GM19240 (cell line): ENCODE results near the gene GRM7.

Source experiments
- DNase-seq: peaks from one replicate; pipeline ENCODE4 v3.0.0; 2011; ENCODE audit warnings: low spot score; ENCODE audit not compliant: insufficient read length

GRM7 gene

DNA sequence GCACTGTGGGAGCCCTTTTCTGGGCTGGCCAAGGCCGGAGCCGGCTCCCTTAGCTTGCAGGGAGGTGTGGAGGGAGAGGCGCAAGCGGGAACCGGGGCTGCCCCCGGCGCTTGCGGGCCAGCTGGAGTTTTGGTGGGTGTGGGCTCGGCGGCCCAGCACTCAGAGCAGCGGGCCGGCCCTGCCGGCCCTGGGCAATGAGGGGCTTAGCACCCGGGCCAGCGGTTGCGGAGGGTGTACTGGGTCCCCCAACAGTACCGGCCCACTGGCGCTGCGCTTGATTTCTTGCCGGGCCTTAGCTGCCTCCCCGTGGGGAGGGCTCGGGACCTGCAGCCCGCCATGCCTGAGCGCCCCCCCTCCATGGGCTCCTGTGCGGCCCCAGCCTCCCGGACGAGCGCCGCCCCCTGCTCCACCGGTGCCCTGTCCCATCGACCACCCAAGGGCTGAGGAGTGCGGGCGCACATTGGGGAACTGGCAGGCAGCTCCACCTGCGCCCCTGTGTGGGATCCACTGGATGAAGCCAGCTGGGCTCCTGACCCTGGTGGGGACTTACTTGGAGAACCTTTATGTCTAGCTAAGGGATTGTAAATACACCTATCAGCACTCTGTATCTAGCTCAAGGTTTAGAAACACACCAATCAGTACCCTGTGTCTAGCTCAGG lies 707.7 kb downstream of the GRM7 start:
- DNase-seq = no peak

DNA sequence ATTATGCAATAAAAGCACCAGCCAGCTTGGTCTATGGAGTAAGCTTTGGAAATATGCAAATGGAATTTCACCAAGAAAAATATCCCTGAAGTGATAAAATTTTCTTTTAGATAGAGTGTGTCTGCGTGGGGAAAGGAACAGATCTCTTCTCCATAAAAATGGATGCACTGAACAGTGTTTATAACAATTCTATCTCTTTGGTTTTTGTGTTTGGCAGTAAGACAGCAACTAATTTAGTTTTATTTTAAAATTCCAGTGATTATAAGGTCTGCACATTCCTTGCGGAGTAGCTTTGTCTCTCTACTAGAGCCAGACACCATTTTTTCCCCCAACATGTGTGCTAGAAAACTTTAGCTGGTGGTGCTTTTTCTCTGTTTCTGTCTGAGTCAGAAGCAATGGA lies 712.4 kb downstream of the GRM7 start:
- no peak for DNase-seq

DNA sequence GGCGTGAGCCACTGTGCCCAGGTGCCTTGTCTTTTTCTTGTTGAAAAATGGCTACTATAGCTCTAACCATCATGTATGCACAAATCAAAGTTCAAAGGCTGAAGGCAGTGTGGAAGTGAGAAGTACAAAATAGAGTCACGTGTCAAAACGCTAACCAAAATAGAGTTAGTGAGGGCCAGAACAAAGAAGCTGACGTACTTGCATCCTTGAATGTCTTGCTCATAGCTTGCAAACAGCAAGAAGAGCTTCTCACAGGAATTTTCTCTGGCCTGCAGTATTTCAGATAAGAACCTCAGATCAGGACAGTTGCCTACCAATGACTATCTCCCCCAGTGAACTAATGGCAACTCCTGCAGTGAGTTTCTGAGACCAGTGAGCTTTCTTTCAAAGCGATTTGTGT lies 713.5 kb downstream of the GRM7 start:
- no peak for DNase-seq

DNA sequence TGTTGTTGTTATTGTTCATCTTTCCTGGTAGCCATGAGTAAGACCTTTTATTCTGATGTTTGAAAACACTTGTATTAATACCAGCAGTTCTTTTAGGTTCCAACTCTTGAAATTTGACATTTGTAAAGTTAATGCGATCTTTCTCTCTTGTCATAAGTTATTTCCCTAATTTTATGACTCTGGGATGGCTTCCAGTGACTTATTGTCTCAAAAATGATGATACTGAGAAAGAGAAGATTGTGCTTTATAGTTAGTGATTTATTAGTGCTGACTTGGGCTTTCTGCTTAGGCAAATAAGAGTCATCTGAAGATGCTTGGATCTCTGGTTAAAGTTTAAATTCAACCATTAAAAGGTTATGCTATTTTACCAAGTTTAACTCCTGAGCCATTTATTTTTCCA lies 715.2 kb downstream of the GRM7 start:
- no peak for DNase-seq

DNA sequence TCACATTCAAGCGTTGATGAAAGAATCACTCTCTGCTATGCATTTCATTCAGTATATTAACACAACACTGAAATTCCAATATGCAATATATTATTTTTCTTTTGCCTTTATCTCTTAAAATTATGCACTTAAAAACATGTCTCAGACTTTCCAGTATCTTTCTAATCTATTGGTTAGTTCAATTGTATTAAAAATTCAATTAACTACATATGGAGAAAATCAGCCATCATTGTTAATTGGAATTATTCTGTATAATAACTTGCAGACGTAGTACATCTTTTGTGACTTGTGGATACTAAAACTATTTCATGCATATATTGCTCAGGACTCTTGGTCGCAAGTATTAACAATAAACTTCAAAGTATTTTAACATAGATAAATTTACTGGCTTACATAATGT lies 715.6 kb downstream of the GRM7 start:
- no peak for DNase-seq

DNA sequence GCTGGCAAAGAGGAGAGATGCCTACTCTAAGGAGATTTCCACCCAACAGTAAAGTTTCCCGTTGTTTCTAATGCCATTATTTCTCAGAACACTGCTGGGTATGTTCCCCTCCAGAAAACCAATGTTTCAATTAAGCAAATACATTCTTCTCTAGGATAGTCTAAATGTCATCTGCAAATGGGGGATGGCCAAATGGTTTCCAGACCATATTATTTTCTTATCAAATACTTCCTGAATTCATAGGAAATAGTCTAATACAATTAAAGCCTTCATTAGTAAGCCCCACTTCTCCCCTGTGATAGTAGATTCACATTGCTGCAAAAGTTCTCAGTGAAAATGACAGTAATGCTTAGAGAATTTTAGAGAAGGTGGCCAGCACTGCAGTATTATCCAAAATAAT lies 716.6 kb downstream of the GRM7 start:
- no peak for DNase-seq

DNA sequence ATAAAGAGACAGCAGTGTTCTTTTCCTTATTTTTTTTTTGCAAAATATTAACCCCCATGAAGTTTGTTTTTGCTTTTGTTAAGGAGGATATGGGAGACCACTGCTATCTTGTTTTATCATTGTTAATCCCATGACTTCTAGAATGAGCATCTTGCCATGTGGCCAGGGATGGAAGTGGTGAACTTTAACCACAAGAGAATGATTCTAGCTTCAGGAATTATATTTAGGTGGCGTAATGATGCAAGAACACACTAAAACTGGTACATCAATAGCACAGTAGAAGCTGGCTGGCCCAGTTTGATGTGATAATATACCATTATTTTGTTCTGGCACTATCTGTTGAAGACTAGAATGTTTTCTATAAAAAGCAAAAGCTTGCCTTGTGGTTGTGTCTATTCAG lies 720.9 kb downstream of the GRM7 start:
- no peak for DNase-seq

DNA sequence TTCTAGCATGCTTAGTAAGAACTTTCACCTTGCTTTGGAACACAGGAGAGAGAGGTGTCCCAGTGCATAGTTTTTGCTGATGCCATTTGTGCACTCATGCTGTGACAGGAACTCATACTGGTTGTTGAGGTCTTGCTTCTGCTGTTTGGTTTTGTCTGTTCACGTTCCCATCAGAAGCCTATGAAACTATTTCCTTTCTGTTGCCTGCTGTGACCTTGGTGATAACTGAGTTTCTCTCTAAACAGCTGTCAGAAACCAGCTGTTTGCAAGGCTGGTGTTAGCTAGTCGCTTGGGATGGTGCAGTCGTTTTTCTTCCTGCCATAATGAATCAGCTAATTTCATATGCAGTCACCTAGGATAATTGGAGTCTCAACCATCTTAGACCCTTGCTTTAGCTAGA lies 724.1 kb downstream of the GRM7 start:
- no peak for DNase-seq

DNA sequence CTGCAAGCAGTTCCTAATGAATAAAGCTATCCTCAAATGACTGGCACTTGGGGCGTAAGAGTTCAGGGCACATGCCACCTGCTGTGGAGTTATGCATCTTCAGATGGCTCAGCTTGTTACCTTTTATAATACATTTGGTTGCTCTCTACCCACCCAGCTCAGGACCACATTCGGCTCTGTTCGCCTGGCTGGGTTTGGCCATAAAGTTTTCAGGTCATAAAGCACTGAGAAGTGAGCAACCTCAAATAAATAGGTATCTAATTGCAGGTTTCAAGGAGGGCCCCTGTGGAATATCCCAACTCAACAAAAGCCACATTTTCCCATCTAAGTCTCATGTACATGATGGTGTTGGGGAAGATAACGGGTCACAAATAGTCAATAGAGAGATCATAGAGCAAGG lies 727.3 kb downstream of the GRM7 start:
- DNase-seq = no peak

DNA sequence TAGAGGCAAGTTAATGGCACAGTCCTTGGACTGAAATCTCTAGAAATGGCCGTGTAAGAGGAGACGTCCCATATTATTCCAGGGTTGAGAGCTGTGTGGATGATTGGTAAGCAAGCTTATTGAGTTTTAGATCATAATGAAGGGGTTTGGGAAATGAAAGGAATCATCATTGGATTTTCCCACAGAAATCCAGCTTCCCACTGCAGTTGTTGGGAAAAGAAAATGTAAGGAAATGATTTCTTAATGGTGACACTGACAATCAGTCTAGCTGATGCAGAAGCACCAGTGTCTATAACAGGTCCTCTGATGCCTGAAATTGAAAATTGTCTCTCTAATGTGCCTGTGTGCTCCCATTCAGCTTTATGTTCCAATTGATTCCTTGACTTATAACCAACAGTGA lies 728.6 kb downstream of the GRM7 start:
- DNase-seq = no peak

DNA sequence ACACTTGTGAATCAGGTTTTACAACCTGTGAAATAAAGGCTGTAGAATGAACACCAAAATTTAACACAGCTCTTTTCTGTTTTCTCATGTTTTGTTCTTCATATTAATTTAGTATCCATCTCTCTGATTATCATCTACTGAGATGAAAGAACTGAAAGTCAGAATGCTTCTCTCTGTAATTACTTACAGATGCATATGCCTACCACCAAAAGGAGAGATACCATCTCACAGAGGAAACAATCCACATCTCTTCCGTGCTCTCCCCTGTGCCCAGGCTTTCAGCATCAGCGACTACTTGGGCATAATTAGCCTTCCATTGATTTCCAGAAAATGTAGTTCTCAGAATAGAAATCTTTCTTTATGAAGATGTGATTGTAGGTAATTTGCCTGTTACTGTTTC lies 741.4 kb downstream of the GRM7 start:
- no peak for DNase-seq

DNA sequence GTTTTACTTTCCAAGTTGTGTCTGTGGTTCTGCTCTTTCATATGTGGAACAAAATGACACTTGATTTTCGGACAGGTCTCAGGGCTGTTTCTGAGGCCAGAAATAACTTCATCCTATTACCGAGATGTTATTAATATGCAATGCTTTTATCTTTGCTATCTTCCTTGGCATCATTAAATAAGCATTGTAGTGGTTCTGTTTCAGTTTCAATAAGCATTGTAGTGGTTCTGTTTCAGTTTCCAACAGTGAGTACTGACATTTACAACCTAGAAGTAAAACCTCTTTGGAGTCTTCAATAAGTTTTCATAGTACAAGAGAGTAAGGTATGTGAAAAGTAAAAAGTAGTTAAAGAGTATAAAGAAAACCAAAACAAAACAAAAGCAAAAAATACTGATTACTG lies 746.2 kb downstream of the GRM7 start:
- no peak for DNase-seq

DNA sequence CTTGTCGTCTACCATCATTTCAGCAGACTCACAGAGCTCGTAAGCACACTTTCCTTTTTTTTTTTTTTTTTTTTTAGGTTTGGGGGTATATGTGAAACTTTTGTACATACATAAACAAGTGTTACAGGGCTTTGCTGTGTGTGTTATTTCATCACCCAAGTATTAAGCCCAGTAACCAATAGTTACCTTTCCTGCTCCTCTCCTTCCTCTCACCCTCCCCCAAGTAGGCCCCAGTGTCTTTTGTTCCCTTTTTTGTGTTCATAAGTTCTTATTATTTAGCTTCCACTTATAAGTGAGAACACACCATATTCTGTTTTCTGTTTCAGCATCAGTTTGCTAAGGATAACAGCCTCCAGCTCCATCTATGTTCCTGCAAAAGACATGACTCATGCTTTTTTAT lies 746.8 kb downstream of the GRM7 start:
- DNase-seq = no peak

DNA sequence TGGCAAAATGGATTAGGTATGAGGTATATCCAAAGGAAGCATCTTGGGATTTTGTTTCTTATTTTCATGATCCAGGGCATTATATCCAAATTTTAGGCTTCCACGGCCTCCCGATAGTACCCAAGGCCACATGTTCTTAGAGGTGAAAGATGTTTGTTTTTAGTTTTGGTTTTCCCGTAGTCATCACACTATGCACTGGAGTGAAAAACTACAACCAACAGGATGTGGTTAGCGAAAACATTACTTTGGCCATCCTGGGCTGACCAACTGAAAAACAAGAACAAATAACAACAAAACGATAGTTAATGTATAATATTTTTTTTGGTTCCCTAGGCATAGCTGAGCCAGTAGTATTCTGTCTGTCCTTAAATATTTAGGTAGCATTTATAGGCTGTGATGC lies 749.7 kb downstream of the GRM7 start:
- no peak for DNase-seq

DNA sequence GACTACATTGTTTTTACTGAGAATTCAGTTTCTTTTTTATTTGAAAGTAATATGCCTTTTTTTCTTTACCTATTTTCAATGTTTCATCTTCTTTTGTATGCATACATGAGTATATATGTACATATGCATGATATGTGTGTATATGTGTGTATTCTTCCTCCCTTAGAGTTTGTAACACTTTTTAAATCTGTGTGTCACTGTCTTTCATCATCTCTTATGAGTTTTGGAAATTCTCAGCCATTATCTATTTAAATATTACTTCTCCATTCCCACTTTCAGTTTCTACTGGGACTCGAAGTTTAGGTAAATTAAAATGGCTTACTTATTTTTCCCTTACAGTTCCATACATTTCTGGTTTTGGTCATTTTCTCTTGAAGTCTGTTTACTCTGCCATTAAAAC lies 754.1 kb downstream of the GRM7 start:
- no peak for DNase-seq

DNA sequence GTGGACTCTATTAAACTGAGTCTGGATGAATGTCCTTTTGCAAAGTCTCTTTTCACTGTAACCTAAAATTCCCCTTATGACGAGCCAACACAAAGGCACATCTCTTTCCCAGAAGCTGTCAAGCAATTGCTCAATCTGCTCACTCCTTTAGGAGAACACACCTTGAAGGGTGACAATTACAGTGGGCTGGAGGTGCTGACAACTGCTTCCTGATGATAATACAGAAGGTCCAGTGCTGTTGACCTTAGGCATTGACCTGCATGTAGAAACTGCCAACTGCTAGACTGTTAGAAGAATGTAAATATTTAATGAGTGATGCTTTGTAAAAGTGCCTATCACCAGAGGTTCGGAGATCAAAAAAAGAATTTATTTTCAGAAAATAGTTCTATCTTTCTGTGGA lies 757.7 kb downstream of the GRM7 start:
- no peak for DNase-seq

DNA sequence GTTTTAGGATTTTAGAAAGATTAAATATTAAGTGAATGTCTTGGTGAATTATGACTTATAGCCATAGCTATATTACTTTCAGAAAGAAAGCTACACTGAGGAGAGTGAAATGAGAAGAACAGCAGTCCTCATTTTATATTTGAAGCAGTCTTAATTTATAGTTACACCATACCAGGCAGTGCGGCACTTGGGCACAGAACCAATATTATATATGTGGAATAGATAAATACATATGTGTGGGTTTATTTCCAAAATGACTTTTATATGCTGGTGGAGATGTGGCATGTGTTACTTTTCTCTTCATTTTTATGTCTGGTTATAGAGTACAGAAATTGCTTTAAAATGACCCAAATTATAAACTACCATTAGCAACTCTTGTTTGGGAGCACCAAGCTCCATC lies 759.5 kb downstream of the GRM7 start:
- DNase-seq = no peak

DNA sequence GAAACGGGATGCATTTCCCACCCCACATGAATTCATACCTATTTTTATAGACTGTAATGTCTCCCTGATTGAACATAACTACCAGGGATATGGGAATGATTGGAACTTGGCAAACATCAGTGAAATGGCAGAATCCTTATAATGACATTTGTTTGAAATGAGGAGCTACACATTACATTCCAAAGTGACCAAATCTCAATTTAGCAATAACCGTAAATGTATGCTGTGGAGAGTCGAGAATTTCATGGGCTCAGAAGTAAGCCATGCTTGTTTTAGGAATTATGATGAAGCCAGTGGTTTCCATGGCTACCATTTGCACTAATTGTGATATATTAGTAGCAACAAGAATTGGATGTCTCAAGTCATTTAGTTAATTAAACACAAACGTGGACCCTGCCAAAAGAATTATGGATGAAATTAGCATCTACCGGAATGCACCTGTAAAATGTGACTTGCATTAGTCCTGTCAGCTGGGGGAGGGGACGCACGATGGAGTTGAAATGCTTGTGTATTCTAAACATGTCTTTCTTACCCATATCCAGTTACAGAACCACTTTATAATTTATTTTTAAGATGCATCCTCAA lies 760.2 kb downstream of the GRM7 start:
- DNase-seq = no peak

DNA sequence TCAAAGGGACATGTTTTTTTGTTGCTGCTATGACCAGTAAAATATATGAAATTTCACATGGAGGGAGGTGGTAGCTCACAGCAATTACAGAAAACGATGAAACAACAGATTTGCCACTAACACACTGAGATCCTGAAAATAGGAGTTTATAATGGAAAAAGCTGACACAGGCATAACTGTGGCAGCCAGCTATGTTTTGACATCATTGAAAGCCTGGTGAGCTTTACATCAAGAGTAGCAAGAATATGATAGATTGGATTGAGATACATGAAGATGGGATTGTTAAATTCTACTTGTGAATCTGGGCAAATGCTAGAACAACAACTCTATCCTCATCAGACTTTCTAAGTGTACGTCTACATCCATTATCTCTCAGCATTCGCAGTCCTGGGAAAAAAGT lies 760.7 kb downstream of the GRM7 start:
- no peak for DNase-seq

DNA sequence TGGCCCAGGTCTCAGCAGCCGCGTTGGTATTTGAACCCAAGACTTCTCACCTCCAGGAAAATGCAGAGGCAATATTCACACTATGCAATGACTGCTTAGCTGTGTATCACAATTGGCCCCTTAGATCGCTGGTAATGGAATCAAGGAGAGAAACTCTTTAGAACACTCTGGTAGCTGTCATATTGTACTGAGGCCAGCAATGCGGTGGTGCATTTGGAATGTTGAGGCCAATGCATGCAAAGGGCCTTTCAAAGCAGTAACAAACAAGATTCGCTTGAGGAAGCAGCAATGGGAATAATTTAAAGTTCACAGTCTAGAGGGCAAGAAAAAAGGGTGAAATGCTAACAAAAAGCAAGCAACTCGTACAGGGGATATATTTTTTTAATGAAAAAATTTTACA lies 764.1 kb downstream of the GRM7 start:
- no peak for DNase-seq

DNA sequence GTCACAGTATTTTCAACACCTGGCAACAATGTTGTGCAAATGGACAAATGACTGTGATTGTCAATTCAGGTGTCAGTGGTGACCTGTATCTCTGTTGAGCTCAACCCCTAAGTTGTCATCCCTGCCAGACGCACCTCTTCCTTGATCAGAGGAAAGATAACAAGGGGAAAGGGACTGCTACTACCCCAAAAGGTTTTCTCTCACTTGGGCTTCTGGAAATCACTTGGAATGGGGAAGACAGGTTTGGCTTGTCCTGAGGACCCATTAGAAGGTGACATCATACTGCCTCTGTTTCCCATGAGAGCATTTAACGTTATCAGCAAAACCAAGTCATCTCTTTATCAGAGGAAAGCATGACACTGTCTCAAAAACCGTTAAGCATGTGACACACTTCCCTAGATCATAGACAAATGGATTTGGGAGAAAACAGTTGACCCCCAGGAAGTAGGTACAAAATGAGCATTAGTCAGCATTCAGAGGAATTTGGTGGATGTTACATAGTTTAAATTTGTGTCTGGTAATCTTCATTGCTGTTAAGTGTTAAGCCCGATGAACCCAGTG lies 769.5 kb downstream of the GRM7 start:
- DNase-seq = no peak

DNA sequence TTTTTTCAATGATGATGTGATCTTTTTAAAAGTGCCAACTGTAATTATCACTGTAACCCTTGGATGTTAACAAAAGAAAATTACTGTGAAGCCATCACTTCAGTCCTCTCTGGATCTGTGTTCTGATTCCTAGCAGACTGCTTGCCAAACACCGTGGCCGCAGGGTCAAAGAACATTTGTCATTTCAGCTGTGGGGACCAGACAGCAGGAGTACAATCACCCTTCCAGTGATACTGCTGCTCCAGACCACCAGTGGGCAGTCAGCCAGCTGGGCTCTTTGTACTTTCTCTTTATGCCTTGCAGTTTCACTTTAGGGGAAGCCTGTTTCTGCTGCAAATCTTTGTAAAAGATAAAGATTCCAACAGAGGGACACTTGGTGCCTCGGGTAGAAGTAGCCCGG lies 770.0 kb downstream of the GRM7 start:
- DNase-seq = no peak

DNA sequence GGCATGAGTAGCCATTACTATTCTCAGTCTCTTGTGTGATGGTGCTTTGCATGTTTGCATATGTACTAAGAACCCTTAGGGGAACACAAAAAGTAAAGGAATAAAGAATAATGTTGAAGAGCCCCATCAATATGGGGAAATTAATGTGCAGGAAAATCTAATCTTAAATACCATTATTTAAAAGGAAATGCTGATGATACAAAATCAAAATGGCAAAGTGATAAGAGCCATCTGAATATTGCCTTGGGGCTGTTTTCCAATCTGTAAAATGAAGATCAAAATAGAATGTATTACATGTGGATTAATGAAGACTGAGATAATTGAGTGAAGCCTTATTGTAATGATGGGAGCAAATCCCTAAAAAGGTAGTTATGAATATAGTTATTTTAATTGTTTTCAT lies 771.4 kb downstream of the GRM7 start:
- no peak for DNase-seq

DNA sequence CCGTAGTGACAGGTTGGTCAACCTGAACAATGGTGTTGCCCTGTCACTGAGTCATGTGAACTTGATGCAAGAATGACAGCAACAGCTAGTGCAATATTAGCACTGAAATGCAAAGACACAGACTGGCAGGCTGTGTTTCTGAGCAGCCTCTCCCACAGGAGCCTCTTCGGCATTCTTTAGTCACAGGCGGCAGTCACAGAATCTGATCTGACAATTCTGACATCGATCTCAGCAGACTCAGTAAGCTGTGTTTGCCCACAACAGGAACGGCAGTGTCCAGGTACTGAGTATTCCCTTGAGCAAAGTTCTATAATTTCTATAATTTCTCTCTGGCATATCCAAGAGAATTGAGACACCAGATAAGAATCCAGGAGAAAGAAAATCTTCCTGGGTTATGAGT lies 776.8 kb downstream of the GRM7 start:
- DNase-seq = no peak
